PC-3 (cell line): ENCODE data around the gene STAC2.

Experiments used
- EZH2 ChIP-seq: fragments of 300-600 bp; sonication (generic); IDR thresholded peaks from one replicate; pipeline ENCODE4 v1.6.1; 2017; ENCODE audit warnings: antibody characterized with exemption, mild to moderate bottlenecking, low read length; ENCODE audit not compliant: unreplicated experiment
- EZH2phosphoT487 ChIP-seq: fragments of 300-600 bp; sonication (generic); IDR thresholded peaks from 2 replicates; pipeline ENCODE4 v1.6.1; 2018; ENCODE audit warnings: mild to moderate bottlenecking, antibody characterized with exemption, low read length, borderline replicate concordance
- TF ChIP-seq, protein P1 (sequence below): fragments of 300-600 bp; sonication (generic); conservative IDR thresholded peaks from 2 replicates; pipeline ENCODE4 v1.5.1; 2017; ENCODE audit warnings: antibody characterized with exemption, low read depth, mild to moderate bottlenecking, low read length

DNA sequence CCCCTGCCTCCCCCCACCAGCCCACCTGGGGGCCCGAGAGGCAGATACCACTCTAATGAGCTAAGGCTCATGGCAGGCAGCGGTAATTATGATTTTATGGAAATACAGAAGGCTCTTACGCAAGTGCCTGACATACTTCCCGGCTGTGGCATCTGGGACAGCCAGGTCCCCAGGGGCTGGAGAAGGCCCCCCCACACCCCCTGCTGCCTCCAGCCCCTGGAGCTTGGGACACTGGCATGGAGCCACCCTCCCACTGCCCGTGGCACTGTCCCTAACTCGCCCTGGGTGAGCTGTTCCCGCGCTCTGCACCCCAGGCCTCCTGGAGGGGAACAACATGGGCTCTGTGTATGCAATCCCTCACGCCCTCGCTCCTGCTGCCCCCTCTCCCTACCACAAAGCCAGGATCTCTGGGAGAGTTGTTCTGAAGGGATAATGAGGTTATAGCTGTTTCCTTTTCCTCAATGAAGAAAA is 5.4 kb upstream of the STAC2 start:
- TF ChIP-seq, protein P1, sequence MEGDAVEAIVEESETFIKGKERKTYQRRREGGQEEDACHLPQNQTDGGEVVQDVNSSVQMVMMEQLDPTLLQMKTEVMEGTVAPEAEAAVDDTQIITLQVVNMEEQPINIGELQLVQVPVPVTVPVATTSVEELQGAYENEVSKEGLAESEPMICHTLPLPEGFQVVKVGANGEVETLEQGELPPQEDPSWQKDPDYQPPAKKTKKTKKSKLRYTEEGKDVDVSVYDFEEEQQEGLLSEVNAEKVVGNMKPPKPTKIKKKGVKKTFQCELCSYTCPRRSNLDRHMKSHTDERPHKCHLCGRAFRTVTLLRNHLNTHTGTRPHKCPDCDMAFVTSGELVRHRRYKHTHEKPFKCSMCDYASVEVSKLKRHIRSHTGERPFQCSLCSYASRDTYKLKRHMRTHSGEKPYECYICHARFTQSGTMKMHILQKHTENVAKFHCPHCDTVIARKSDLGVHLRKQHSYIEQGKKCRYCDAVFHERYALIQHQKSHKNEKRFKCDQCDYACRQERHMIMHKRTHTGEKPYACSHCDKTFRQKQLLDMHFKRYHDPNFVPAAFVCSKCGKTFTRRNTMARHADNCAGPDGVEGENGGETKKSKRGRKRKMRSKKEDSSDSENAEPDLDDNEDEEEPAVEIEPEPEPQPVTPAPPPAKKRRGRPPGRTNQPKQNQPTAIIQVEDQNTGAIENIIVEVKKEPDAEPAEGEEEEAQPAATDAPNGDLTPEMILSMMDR = no peak
- TF ChIP-seq EZH2 (no peak), EZH2phosphoT487 (no peak)
